LNCaP clone FGC (cell line): ENCODE measurements around the gene RPL3.

Experiments
- DNase-seq: peaks from one replicate; pipeline ENCODE4 v3.0.0-alpha.2; 2011; ENCODE audit warnings: low read depth
- H3K4me3 ChIP-seq: 2 replicates; pipeline ENCODE4 v1.5.1; 2011; ENCODE audit warnings: mild to moderate bottlenecking, low read depth, low read length, control low read depth
- TF ChIP-seq, protein P1 (sequence below): IDR thresholded peaks from 2 replicates; pipeline ENCODE4 v1.5.1; 2012; ENCODE audit warnings: mild to moderate bottlenecking; ENCODE audit not compliant: control insufficient read depth, insufficient read depth; ENCODE audit errors: extremely low read depth

The RPL3 gene

GRCh38 chr22:39351689-39352214 is 32.3 kb upstream of the RPL3 start:
- H3K4me3 ChIP-seq, result no peak overlapping the region
- no peak for DNase-seq
- TF ChIP-seq, protein P1, sequence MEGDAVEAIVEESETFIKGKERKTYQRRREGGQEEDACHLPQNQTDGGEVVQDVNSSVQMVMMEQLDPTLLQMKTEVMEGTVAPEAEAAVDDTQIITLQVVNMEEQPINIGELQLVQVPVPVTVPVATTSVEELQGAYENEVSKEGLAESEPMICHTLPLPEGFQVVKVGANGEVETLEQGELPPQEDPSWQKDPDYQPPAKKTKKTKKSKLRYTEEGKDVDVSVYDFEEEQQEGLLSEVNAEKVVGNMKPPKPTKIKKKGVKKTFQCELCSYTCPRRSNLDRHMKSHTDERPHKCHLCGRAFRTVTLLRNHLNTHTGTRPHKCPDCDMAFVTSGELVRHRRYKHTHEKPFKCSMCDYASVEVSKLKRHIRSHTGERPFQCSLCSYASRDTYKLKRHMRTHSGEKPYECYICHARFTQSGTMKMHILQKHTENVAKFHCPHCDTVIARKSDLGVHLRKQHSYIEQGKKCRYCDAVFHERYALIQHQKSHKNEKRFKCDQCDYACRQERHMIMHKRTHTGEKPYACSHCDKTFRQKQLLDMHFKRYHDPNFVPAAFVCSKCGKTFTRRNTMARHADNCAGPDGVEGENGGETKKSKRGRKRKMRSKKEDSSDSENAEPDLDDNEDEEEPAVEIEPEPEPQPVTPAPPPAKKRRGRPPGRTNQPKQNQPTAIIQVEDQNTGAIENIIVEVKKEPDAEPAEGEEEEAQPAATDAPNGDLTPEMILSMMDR, result no peak

DNA sequence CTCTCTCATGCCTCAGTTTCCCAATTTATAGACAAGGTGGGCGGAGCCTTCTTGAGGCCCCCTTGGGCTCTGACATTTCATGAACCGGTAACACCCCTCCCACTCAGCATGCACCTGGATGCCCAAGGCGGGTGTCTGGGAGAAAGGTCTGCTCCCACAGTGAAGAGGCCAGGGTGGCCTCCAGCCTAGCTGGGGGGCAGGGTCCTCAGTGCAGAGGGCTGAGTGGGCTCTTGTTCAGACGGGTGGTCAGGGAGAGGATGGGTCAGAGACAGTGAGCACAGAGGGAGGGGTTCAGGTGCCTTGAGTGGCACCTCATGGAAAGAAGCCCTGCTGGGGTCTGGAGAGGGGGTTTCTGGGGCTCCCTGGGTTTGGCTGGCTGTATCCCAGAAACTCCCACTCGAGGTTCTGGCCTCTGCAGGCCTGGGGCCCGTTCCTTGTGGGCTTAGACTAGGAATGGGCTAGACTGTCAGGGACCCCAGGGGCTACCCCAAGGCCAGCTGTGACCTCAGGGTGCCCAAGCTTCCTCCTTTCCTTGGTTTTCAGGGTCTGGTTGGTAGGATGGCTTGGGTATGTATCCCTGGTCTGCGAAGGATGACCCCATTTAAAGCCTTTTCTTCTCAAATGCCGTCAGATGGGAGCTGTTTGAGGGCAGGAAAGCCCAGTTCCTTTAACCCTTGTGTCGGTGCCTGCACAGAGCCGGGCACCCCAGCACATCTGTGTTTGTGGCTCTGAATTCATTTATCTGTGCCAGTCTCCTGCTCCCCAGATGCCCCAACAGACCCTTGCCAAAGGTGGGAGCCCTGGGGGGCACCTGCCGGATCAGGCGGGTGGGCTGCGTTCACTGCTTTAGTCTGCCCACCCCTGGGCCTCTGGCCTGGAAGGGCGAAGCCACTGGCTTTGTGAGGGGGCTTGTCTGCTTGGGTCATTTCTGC is 31.6 kb upstream of the RPL3 start:
- peak overlapping the region; percentile 61 for H3K4me3 ChIP-seq
- TF ChIP-seq, protein P1, result no peak
- no peak for DNase-seq

GRCh38 chr22:39349967-39350726 is 30.7 kb upstream of the RPL3 start, which contains the start of gene SYNGR1:
Gene SYNGR1 (plus strand): TSS chr22:39349991. CDS start chr22:39350011, 20 bp downstream.
- H3K4me3 ChIP-seq, result peak within 1 kb of the TSS; percentile 61
- TF ChIP-seq, protein P1, result no peak
- DNase-seq, result no peak

- no peak for DNase-seq
- H3K4me3 ChIP-seq, result peak overlapping the region; percentile 61
- TF ChIP-seq, protein P1, result peak; percentile 49
These were observed 30.1 kb upstream of the RPL3 start for GRCh38 chr22:39349506-39349966.

DNA sequence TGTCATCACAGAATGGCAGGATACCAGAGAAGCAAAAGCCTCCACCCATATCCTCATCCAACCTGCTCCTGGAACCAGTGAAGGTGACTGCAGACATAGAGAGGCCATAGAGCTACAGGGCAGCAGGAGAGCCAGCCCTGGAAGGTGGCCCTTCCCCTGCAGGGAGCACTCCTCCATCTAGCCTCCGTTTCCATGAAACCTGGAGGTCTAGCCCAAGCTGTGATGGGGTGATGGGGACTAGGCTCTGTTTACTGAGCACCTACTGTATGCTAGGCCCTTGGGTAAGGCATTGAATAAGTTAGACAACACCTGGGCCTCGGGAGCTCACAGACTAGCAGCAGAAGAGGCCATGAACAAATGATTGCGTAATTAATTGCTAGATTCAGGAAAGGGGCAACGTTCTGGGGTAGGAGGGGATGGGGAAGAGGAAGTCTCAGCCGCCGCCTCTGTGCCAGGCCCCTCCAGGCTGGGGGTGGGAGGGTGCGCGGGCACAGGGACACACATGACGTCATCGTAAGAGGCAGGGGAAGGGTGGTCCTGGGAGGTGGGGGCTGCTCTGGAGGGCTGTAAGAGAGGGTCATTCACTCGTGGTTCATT is 29.6 kb upstream of the RPL3 start:
- peak overlapping the region; percentile 48 for H3K4me3 ChIP-seq
- DNase-seq, result no peak
- TF ChIP-seq, protein P1, result no peak

- TF ChIP-seq, protein P1, result no peak
- no peak overlapping the region for H3K4me3 ChIP-seq
- no peak for DNase-seq
These were observed 25.8 kb upstream of the RPL3 start for GRCh38 chr22:39345231-39345630.
